HepG2 (cell line): ENCODE data around the gene PIP5K1A. TPM values are rescaled to one million over a fixed set of nuclear protein-coding genes. Genes with fewer than 3 reads are reported as not detected.

Experiments
- DDIT3 ChIP-seq: sonication (generic); formaldehyde crosslinking; IDR thresholded peaks from 2 replicates; pipeline ENCODE4 v1.4.0; 2020; ENCODE audit warnings: mild to moderate bottlenecking, missing genetic modification reagents
- E2F1 ChIP-seq: sonication (generic); formaldehyde crosslinking; IDR thresholded peaks from 2 replicates; pipeline ENCODE4 v1.5.0; 2020; ENCODE audit warnings: missing genetic modification reagents
- GMEB1 ChIP-seq: sonication (generic); formaldehyde crosslinking; IDR thresholded peaks from 2 replicates; pipeline ENCODE4 v1.5.1; 2020; ENCODE audit warnings: missing genetic modification reagents, mild to moderate bottlenecking, borderline replicate concordance
- HES4 ChIP-seq: sonication (generic); formaldehyde crosslinking; IDR thresholded peaks from 2 replicates; pipeline ENCODE4 v1.9.0; 2021; ENCODE audit warnings: mild to moderate bottlenecking, missing genetic modification reagents, borderline replicate concordance
- HNF1B ChIP-seq: sonication (generic); formaldehyde crosslinking; IDR thresholded peaks from 2 replicates; pipeline ENCODE4 v1.5.1; 2020; ENCODE audit warnings: mild to moderate bottlenecking, moderate library complexity, missing genetic modification reagents
- NBN ChIP-seq: fragments of 450-650 bp; conservative IDR thresholded peaks from 2 replicates; pipeline ENCODE4 v1.6.1; 2017
- NFYB ChIP-seq: sonication (generic); formaldehyde crosslinking; IDR thresholded peaks from 2 replicates; pipeline ENCODE4 v1.4.0; 2020; ENCODE audit warnings: missing genetic modification reagents
- PLSCR1 ChIP-seq: sonication (generic); formaldehyde crosslinking; IDR thresholded peaks from 2 replicates; pipeline ENCODE4 v1.5.0; 2020; ENCODE audit warnings: missing genetic modification reagents, mild to moderate bottlenecking, borderline replicate concordance
- POLR2AphosphoS2 ChIP-seq: IDR thresholded peaks from 2 replicates; pipeline ENCODE4 v1.6.1; 2011; ENCODE audit warnings: low read depth, low read length, improper control_type of control experiment
- RAD21 ChIP-seq: fragments of 450-650 bp; formaldehyde crosslinking; IDR thresholded peaks from 2 replicates; pipeline ENCODE4 v1.5.0; 2020; ENCODE audit warnings: mild to moderate bottlenecking
- RBAK ChIP-seq: sonication (generic); formaldehyde crosslinking; IDR thresholded peaks from 2 replicates; pipeline ENCODE4 v1.5.1; 2020; ENCODE audit warnings: mild to moderate bottlenecking, missing genetic modification reagents
- SMC3 ChIP-seq: IDR thresholded peaks from 2 replicates; pipeline ENCODE4 v1.6.1; 2011; ENCODE audit warnings: low read length, improper control_type of control experiment
- ZBTB26 ChIP-seq: IDR thresholded peaks from 2 replicates; pipeline ENCODE4 v1.6.1; 2016; ENCODE audit warnings: missing compliant biosample characterization, missing genetic modification reagents, borderline replicate concordance
- ZNF24 ChIP-seq: fragments of 450-650 bp; IDR thresholded peaks from 2 replicates; pipeline ENCODE4 v1.6.1; 2017; ENCODE audit warnings: antibody characterized with exemption, mild to moderate bottlenecking
- ZNF281 ChIP-seq: sonication (generic); formaldehyde crosslinking; IDR thresholded peaks from 2 replicates; pipeline ENCODE4 v1.4.0; 2020; ENCODE audit warnings: missing genetic modification reagents, borderline replicate concordance
- ZNF782 ChIP-seq: sonication (generic); formaldehyde crosslinking; IDR thresholded peaks from 2 replicates; pipeline ENCODE4 v1.4.0; 2020; ENCODE audit warnings: missing genetic modification reagents, mild to moderate bottlenecking, borderline replicate concordance
- polyA plus RNA-seq, 8 experiments: library from polyadenylated mRNA; depleted of rRNA in 3 of 8; stranded (reverse) in 7 of 8; unstranded in 1 of 8; fragments of >200 nt; fragmentation: Illumina TruSeq in 4 of 8; extraction: Trizol in 4 of 8; gene quantifications; 2 replicates each; pipeline versions ENCODE4 v1.2.1 to v1.2.3, GENCODE V29; 2011 to 2016; ENCODE audit warnings: low read depth in 4 of 8, missing spikeins in 1 of 8, mixed read lengths in 1 of 8; ENCODE audit not compliant: insufficient read depth in 1 of 8
- total RNA-seq, 5 experiments: library from RNA; depleted of rRNA; stranded (reverse); fragments of >200 nt; fragmentation: Illumina TruSeq; extraction: Trizol; gene quantifications; 2 replicates each; pipeline ENCODE4 v1.2.3, GENCODE V29; 2016; ENCODE audit warnings: low read depth in 1 of 5
- TF ChIP-seq, protein P1 (sequence below): sonication (generic); formaldehyde crosslinking; IDR thresholded peaks from 2 replicates; pipeline ENCODE4 v1.4.0; 2020; ENCODE audit warnings: missing genetic modification reagents

Gene PIP5K1A
- total and polyA plus RNA-seq, 2 of the 13 experiments (the other 11 are each of a cell fraction or from before 2014, with no cell fraction given), result 45.3 to 65.1 TPM

DNA sequence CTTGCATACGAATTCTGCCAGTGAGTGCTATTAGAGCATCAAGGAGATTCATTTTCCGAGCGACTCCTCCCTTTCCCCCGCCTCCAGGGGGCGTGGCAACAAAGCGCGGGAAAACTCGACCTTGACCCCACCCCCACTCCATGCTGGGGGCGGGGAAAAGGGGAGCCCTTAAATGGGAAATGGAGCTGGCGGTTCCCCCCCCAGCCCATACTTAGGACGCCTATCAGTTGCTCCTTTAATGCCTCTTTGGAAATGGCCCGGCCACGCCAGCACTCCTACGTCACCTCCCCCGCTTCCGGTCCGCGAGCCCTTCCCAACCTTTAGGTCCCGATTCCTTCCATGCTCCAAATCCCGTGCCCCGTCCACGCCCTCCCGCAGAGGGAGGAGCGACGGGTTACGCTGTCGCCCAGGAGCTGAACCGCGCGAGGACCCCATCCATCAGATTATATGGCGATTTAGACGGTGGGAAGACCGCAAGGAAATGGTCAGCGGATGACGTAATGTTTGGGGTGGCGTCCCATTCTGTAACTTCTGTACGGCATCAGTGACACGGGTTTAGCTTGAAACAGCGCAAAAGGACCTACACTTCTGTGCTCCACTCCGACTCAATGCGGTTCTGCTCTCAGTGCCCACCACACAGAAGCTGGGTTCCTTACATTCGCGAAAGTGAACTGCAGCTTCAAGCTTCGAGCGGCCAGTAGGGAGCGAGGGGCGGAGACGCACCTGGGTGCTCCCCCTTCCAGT lies 83.0 kb downstream of the PIP5K1A start (continued):
- TF ChIP-seq SMC3 (no peak), ZNF24 (no peak), ZNF281 (CRISPR knock-in tag) (peak; percentile 94), NBN (no peak), PLSCR1 (CRISPR knock-in tag) (no peak), HES4 (CRISPR knock-in tag) (no peak; the same call in 1 of the 2 replicates), POLR2AphosphoS2 (peak; percentile 89; the same call in 1 of the 2 replicates), RAD21 (no peak; the same call in 1 of the 2 replicates), HNF1B (no peak; the same call in none of the 2 replicates), ZBTB26 (CRISPR knock-in tag) (no peak), ZNF782 (CRISPR knock-in tag) (peak; percentile 32; the same call in 1 of the 2 replicates), DDIT3 (CRISPR knock-in tag) (no peak), E2F1 (CRISPR knock-in tag) (peak; percentile 96), NFYB (CRISPR knock-in tag) (no peak), RBAK (CRISPR knock-in tag) (no peak), GMEB1 (CRISPR knock-in tag) (no peak; the same call in 1 of the 2 replicates)
- TF ChIP-seq, protein P1, sequence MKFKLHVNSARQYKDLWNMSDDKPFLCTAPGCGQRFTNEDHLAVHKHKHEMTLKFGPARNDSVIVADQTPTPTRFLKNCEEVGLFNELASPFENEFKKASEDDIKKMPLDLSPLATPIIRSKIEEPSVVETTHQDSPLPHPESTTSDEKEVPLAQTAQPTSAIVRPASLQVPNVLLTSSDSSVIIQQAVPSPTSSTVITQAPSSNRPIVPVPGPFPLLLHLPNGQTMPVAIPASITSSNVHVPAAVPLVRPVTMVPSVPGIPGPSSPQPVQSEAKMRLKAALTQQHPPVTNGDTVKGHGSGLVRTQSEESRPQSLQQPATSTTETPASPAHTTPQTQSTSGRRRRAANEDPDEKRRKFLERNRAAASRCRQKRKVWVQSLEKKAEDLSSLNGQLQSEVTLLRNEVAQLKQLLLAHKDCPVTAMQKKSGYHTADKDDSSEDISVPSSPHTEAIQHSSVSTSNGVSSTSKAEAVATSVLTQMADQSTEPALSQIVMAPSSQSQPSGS (CRISPR knock-in tag), result peak; percentile 89
